SU-DHL-6 (cell line): ENCODE results near the gene FZD8.

Source experiments
- H2AFZ ChIP-seq: fragments of 200-600 bp; sonication (generic); 2 replicates; pipeline ENCODE4 v1.6.1; 2014; ENCODE audit warnings: low read depth, mild to moderate bottlenecking, moderate library complexity, mixed read lengths, antibody characterized with exemption, low read length; ENCODE audit not compliant: severe bottlenecking
- H3F3A ChIP-seq: fragments of 200-600 bp; shearing (Covaris generic); 2 replicates; pipeline ENCODE4 v1.6.0; 2016; ENCODE audit warnings: antibody characterized with exemption, mild to moderate bottlenecking; ENCODE audit not compliant: insufficient read depth
- H3K27ac ChIP-seq: fragments of 200-600 bp; sonication (generic); 2 replicates; pipeline ENCODE4 v1.5.1; 2016; ENCODE audit warnings: low read depth, mild to moderate bottlenecking, low read length, moderate library complexity, mixed read lengths
- H3K27me3 ChIP-seq: fragments of 200-600 bp; sonication (generic), shearing (Covaris generic); 2 replicates; pipeline ENCODE4 v1.6.0; 2014; ENCODE audit warnings: mild to moderate bottlenecking, low read length
- H3K36me3 ChIP-seq: fragments of 200-600 bp; sonication (generic); 2 replicates; pipeline ENCODE4 v1.6.1; 2014; ENCODE audit warnings: mild to moderate bottlenecking, low read length, mixed read lengths
- H3K4me2 ChIP-seq: fragments of 300-600, 200-600 bp; shearing (Covaris generic), sonication (generic); 2 replicates; pipeline ENCODE4 v1.6.0; 2014; ENCODE audit warnings: low read length, low read depth, mild to moderate bottlenecking; ENCODE audit not compliant: poor library complexity, severe bottlenecking
- H3K4me3 ChIP-seq: fragments of 200-600 bp; sonication (generic); 2 replicates; pipeline ENCODE4 v1.5.1; 2014; ENCODE audit warnings: antibody characterized with exemption, low read length, mild to moderate bottlenecking, mixed read lengths; ENCODE audit not compliant: insufficient read depth, poor library complexity, severe bottlenecking
- H3K79me2 ChIP-seq: fragments of 200-600 bp; sonication (generic); 2 replicates; pipeline ENCODE4 v1.6.1; 2014; ENCODE audit warnings: mild to moderate bottlenecking, low read length, moderate library complexity; ENCODE audit not compliant: insufficient read depth
- H3K9ac ChIP-seq: fragments of 200-600 bp; sonication (generic); 2 replicates; pipeline ENCODE4 v1.7.0; 2014; ENCODE audit warnings: mild to moderate bottlenecking, low read length
- H3K9me2 ChIP-seq: fragments of 200-600 bp; sonication (generic); replicated peaks from 2 replicates; pipeline ENCODE4 v1.6.1; 2014; ENCODE audit warnings: low read length; ENCODE audit not compliant: insufficient read depth
- H3K9me3 ChIP-seq: fragments of 200-600 bp; sonication (generic); 2 replicates; pipeline ENCODE4 v1.6.1; 2014; ENCODE audit warnings: low read length, mixed read lengths; ENCODE audit not compliant: insufficient read depth
- H4K20me1 ChIP-seq: fragments of 200-600 bp; sonication (generic); 2 replicates; pipeline ENCODE4 v1.6.1; 2014; ENCODE audit warnings: low read depth, mild to moderate bottlenecking, antibody characterized with exemption, low read length, moderate library complexity, mixed read lengths
- EZH2phosphoT487 ChIP-seq: fragments of 200-600 bp; sonication (generic), shearing (Covaris generic); conservative IDR thresholded peaks from 2 replicates; pipeline ENCODE4 v1.6.1; 2018; ENCODE audit warnings: mild to moderate bottlenecking, antibody characterized with exemption, low read length, moderate library complexity, mixed read lengths
- TF ChIP-seq, protein P1 (sequence below): fragments of 200-600 bp; sonication (generic); IDR thresholded peaks from one replicate; pipeline ENCODE4 v1.5.1; 2017; ENCODE audit warnings: antibody characterized with exemption, mild to moderate bottlenecking, low read length, moderate library complexity; ENCODE audit not compliant: insufficient read depth, poor library complexity, severe bottlenecking

Gene FZD8

DNA sequence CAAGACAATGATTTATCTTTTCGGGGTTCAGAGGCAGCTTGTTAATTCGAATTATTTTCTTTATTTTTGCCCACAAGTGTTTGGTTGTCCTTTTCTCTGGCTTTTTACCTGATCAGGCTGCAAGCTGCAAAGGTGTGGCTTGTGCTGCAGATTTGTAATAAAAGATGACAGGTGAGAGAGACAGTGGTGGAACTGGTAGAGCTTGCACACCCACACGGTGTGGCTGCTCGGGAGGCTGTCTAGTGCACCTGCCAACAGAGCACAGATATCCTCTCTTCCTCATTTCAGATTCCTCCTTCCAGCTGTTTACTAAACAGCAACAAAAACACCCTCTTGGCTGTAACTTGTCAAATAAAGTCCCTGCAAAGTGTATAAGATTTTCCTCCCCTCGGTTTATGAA is 27.8 kb downstream of the FZD8 start:
- Histone ChIP-seq H3K4me3 (no peak overlapping the region), H3K79me2 (no peaks in the 10 kb centered on the region), H3K27me3 (no peaks in the 10 kb centered on the region), H3F3A (no peaks in the 10 kb centered on the region), H3K36me3 (no peaks in the 10 kb centered on the region), H3K9ac (no peak overlapping the region), H3K27ac (no peak overlapping the region), H4K20me1 (no peaks in the 10 kb centered on the region), H3K9me3 (no peaks in the 10 kb centered on the region), H2AFZ (no peak overlapping the region), H3K9me2 (no peaks in the 10 kb centered on the region), H3K4me2 (no peak overlapping the region)
- TF ChIP-seq, protein P1, sequence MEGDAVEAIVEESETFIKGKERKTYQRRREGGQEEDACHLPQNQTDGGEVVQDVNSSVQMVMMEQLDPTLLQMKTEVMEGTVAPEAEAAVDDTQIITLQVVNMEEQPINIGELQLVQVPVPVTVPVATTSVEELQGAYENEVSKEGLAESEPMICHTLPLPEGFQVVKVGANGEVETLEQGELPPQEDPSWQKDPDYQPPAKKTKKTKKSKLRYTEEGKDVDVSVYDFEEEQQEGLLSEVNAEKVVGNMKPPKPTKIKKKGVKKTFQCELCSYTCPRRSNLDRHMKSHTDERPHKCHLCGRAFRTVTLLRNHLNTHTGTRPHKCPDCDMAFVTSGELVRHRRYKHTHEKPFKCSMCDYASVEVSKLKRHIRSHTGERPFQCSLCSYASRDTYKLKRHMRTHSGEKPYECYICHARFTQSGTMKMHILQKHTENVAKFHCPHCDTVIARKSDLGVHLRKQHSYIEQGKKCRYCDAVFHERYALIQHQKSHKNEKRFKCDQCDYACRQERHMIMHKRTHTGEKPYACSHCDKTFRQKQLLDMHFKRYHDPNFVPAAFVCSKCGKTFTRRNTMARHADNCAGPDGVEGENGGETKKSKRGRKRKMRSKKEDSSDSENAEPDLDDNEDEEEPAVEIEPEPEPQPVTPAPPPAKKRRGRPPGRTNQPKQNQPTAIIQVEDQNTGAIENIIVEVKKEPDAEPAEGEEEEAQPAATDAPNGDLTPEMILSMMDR: no peak
- no peak for TF ChIP-seq EZH2phosphoT487

DNA sequence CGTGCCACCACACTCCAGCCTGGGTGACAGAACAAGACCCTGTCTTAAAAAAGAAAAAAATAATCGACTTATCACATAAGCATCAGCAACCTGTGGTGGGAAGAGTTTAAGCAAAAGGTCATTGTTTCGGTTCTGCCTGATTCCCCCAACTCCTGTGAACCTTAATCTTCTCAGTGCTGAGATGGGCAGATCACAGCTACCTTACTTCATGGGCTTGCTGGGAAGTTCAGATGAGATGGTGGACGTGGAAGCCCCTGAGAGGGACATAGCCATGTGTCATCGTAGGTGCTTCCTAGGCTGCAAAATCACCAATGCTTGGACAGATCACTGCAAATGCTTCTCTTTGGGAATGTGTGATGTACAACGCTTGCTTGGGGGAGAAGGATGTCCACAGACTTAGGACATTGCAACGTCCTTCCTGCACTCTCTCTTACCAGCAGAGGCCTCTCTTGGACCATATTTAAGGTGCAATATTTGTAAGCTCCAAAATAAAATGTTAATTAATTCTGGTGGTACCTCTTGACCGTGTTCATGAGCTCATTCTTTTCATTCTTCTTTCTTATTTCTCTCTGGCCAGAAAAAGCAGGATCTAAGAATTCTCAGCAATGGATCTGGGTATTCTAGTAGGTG is 28.4 kb downstream of the FZD8 start:
- H3K9ac ChIP-seq: no peak overlapping the region
- H3K79me2 ChIP-seq: no peaks in the 10 kb centered on the region
- no peaks in the 10 kb centered on the region for H3F3A ChIP-seq
- no peak overlapping the region for H2AFZ ChIP-seq
- no peaks in the 10 kb centered on the region for H3K9me2 ChIP-seq
- no peaks in the 10 kb centered on the region for H3K9me3 ChIP-seq
- H3K36me3 ChIP-seq: no peaks in the 10 kb centered on the region
- H3K27me3 ChIP-seq: no peaks in the 10 kb centered on the region
- no peak overlapping the region for H3K4me3 ChIP-seq
- H3K27ac ChIP-seq: no peak overlapping the region
- H3K4me2 ChIP-seq: no peak overlapping the region
- no peak for TF ChIP-seq EZH2phosphoT487
- TF ChIP-seq, protein P1: no peak
- H4K20me1 ChIP-seq: no peaks in the 10 kb centered on the region

DNA sequence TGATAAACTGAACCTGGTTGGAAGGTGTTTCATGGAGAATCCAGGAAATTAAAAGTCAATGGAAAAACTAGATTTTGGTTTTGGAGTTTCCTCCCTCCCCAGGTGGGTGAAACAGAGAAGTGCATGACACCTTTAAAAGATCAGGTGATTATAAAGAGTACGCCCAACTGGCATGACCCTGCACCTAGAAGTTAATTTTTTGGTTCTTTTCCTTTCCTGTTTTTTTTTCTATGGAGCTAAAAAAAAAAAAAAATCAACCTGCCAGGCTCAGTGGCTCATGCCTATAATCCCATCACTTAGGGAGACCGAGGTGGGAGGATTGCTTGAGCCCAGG is 29.0 kb downstream of the FZD8 start:
- no peak for TF ChIP-seq EZH2phosphoT487
- TF ChIP-seq, protein P1: no peak
- no peak overlapping the region for H3K9ac ChIP-seq
- H3K4me3 ChIP-seq: no peak overlapping the region
- no peak overlapping the region for H3K27ac ChIP-seq
- H3K4me2 ChIP-seq: no peak overlapping the region
- H3K9me2 ChIP-seq: no peaks in the 10 kb centered on the region
- no peak overlapping the region for H2AFZ ChIP-seq
- no peaks in the 10 kb centered on the region for H3F3A ChIP-seq
- no peaks in the 10 kb centered on the region for H3K79me2 ChIP-seq
- no peaks in the 10 kb centered on the region for H3K36me3 ChIP-seq
- H3K9me3 ChIP-seq: no peaks in the 10 kb centered on the region
- no peaks in the 10 kb centered on the region for H3K27me3 ChIP-seq
- no peaks in the 10 kb centered on the region for H4K20me1 ChIP-seq
